HEK293 (cell line): Measurements from ENCODE around the gene CMC4.

ENCODE experiments used
- CTCF ChIP-seq: fragments of 450-650 bp; formaldehyde crosslinking; IDR thresholded peaks from 2 replicates; pipeline ENCODE4 v1.5.1; 2016; ENCODE audit warnings: missing biosample characterization, missing genetic modification characterization
- HOXA7 ChIP-seq: sonication (generic); formaldehyde crosslinking; IDR thresholded peaks from 2 replicates; pipeline ENCODE4 v1.8.1; 2022; ENCODE audit warnings: missing genetic modification reagents, borderline replicate concordance
- PRDM1 ChIP-seq: fragments of 450-650 bp; formaldehyde crosslinking; IDR thresholded peaks from 2 replicates; pipeline ENCODE4; 2016; ENCODE audit warnings: missing biosample characterization, missing genetic modification characterization
- PRDM10 ChIP-seq: fragments of 450-650 bp; formaldehyde crosslinking; IDR thresholded peaks from 2 replicates; pipeline ENCODE4 v1.5.1; 2016; ENCODE audit warnings: missing biosample characterization, missing genetic modification characterization
- REST ChIP-seq: fragments of 450-650 bp; formaldehyde crosslinking; IDR thresholded peaks from 2 replicates; pipeline ENCODE4 v1.5.1; 2016; ENCODE audit warnings: missing biosample characterization, missing genetic modification characterization
- TCF7L2 ChIP-seq: IDR thresholded peaks from 2 replicates; pipeline ENCODE4 v1.6.1; 2011; ENCODE audit warnings: low read depth, mild to moderate bottlenecking, inconsistent platforms, low read length, moderate library complexity, borderline replicate concordance
- ZNF121 ChIP-seq: fragments of 450-650 bp; formaldehyde crosslinking; IDR thresholded peaks from 2 replicates; pipeline ENCODE4 v1.5.1; 2016; ENCODE audit warnings: missing biosample characterization, missing genetic modification characterization
- ZNF24 ChIP-seq: fragments of 450-650 bp; formaldehyde crosslinking; IDR thresholded peaks from 2 replicates; pipeline ENCODE4 v1.5.1; 2016; ENCODE audit warnings: missing biosample characterization, missing genetic modification characterization
- ZNF513 ChIP-seq: fragments of 450-650 bp; IDR thresholded peaks from 2 replicates; pipeline ENCODE4 v1.5.1; 2018; ENCODE audit warnings: missing biosample characterization, missing genetic modification characterization
- ZNF561 ChIP-seq: fragments of 450-650 bp; IDR thresholded peaks from 2 replicates; pipeline ENCODE4 v1.5.1; 2018; ENCODE audit warnings: missing biosample characterization, missing genetic modification characterization, borderline replicate concordance
- ZNF600 ChIP-seq: fragments of 450-650 bp; formaldehyde crosslinking; IDR thresholded peaks from 2 replicates; pipeline ENCODE4 v1.5.1; 2016; ENCODE audit warnings: missing biosample characterization, missing genetic modification characterization
- ZNF707 ChIP-seq: fragments of 450-650 bp; formaldehyde crosslinking; IDR thresholded peaks from 2 replicates; pipeline ENCODE4 v1.5.1; 2016; ENCODE audit warnings: missing biosample characterization, missing genetic modification characterization

- TF ChIP-seq TCF7L2: no peak
- no peak for TF ChIP-seq ZNF513
- no peak for TF ChIP-seq PRDM1 (tag by site-specific recombination)
- TF ChIP-seq CTCF (tag by site-specific recombination): no peak
- TF ChIP-seq ZNF707 (tag by site-specific recombination): no peak
- no peak for TF ChIP-seq HOXA7
- no peak for TF ChIP-seq REST
- TF ChIP-seq ZNF600 (tag by site-specific recombination): no peak
- TF ChIP-seq ZNF561 (tag by site-specific recombination): no peak
- TF ChIP-seq ZNF24: no peak
- no peak for TF ChIP-seq ZNF121 (tag by site-specific recombination)
- no peak for TF ChIP-seq PRDM10 (tag by site-specific recombination)
Measured at GRCh38 chrX:155113097-155113496, 42.2 kb upstream of the CMC4 start.
